ENCODE measurements around the gene CABP4. TPM values are rescaled to one million over a fixed set of nuclear protein-coding genes. Genes with fewer than 3 reads are reported as not detected.

CABP4 gene
- total RNA-seq, 1 donor from 2014 or later = 0.96 TPM

Other genes with a start within 250 kb of the CABP4 start
- gene GRK2, start 188.9 kb upstream of the CABP4 start, total RNA-seq (ENCODE audit: insufficient read depth, low replicate concordance) = 46.2 TPM
- gene ANKRD13D, start 166.1 kb upstream of the CABP4 start, total RNA-seq (ENCODE audit: insufficient read depth, low replicate concordance) = 31.1 TPM
- 7.5 TPM for gene SSH3, start 151.8 kb upstream of the CABP4 start, total RNA-seq (ENCODE audit: insufficient read depth, low replicate concordance)
- 52.7 TPM for gene POLD4, start 101.8 kb upstream of the CABP4 start, total RNA-seq (ENCODE audit: insufficient read depth, low replicate concordance)
- 11.1 TPM for gene CLCF1, start 81.8 kb upstream of the CABP4 start, total RNA-seq (ENCODE audit: insufficient read depth, low replicate concordance)
- 9.4 TPM for gene RAD9A, start 63.4 kb upstream of the CABP4 start, total RNA-seq (ENCODE audit: insufficient read depth, low replicate concordance)
- 50.1 TPM for gene PPP1CA, start 53.5 kb upstream of the CABP4 start, total RNA-seq (ENCODE audit: insufficient read depth, low replicate concordance)
- 0.72 TPM for gene TBC1D10C, start 51.3 kb upstream of the CABP4 start, total RNA-seq (ENCODE audit: insufficient read depth, low replicate concordance)
- gene CARNS1, start 39.7 kb upstream of the CABP4 start, total RNA-seq (ENCODE audit: insufficient read depth, low replicate concordance) = 1.2 TPM
- 33.0 TPM for gene RPS6KB2, start 26.9 kb upstream of the CABP4 start, total RNA-seq (ENCODE audit: insufficient read depth, low replicate concordance)
- 9.9 TPM for gene PTPRCAP, start 17.7 kb upstream of the CABP4 start, total RNA-seq (ENCODE audit: insufficient read depth, low replicate concordance)
- gene CORO1B, start 11.9 kb upstream of the CABP4 start, total RNA-seq (ENCODE audit: insufficient read depth, low replicate concordance) = 35.2 TPM
- not detected for gene GPR152, start 2.6 kb upstream of the CABP4 start, total RNA-seq (ENCODE audit: insufficient read depth, low replicate concordance)
- gene TMEM134, start 13.9 kb downstream of the CABP4 start, total RNA-seq (ENCODE audit: insufficient read depth, low replicate concordance) = 10.6 TPM
- gene AIP, start 27.7 kb downstream of the CABP4 start, total RNA-seq (ENCODE audit: insufficient read depth, low replicate concordance) = 78.0 TPM
- gene PITPNM1, start 50.0 kb downstream of the CABP4 start, total RNA-seq (ENCODE audit: insufficient read depth, low replicate concordance) = 28.6 TPM
- gene CDK2AP2, start 52.8 kb downstream of the CABP4 start, total RNA-seq (ENCODE audit: insufficient read depth, low replicate concordance) = 17.3 TPM
- gene CABP2, start 68.1 kb downstream of the CABP4 start, total RNA-seq (ENCODE audit: insufficient read depth, low replicate concordance) = not detected
- gene GSTP1, start 128.5 kb downstream of the CABP4 start, total RNA-seq (ENCODE audit: insufficient read depth, low replicate concordance) = 587 TPM
- 111 TPM for gene NDUFV1, start 151.6 kb downstream of the CABP4 start, total RNA-seq (ENCODE audit: insufficient read depth, low replicate concordance)
- 2.2 TPM for gene NUDT8, start 174.6 kb downstream of the CABP4 start, total RNA-seq (ENCODE audit: insufficient read depth, low replicate concordance)
- gene TBX10, start 184.4 kb downstream of the CABP4 start, total RNA-seq (ENCODE audit: insufficient read depth, low replicate concordance) = not detected
- gene ACY3, start 195.4 kb downstream of the CABP4 start, total RNA-seq (ENCODE audit: insufficient read depth, low replicate concordance) = not detected
- gene ALDH3B2, start 219.3 kb downstream of the CABP4 start, total RNA-seq (ENCODE audit: insufficient read depth, low replicate concordance) = 0.48 TPM